Esophagus squamous epithelium (tissue), 4 donors: ENCODE data around the gene CCDC175.

ENCODE experiments used
- CTCF ChIP-seq, 6 experiments: fragments of 450-650 bp in 4 of 6; fragments of 200-600 bp in 2 of 6; sonication (generic) in 2 of 6; IDR thresholded peaks; one replicate each; pipeline ENCODE4 v1.5.1; 2016 to 2019; ENCODE audit warnings: antibody characterized with exemption in 6 of 6, mild to moderate bottlenecking in 4 of 6, moderate library complexity in 4 of 6
- POLR2A ChIP-seq, 4 donors: fragments of 450-650 bp; IDR thresholded peaks; one replicate each; pipeline ENCODE4 v1.6.1; 2017; ENCODE audit warnings: antibody characterized with exemption in 4 of 4, mild to moderate bottlenecking in 4 of 4, moderate library complexity in 3 of 4

- TF ChIP-seq CTCF (IDR thresholded peaks at IDR 0.05) (no peak), POLR2A (IDR thresholded peaks at IDR 0.05) (no peak)
Measured at GRCh38 chr14:59580911-59581310, 4.3 kb upstream of the CCDC175 start.
